Left forelimb (tissue), 1 donor: ENCODE results near the gene PYGO2.

Experiments
- DNase-seq: peaks from one replicate; pipeline ENCODE4 v3.0.0-alpha.2; 2018; ENCODE audit warnings: low spot score

The PYGO2 gene

GRCh38 chr1:154941333-154942013 lies 20.1 kb downstream of the PYGO2 start:
- no peak for DNase-seq

- no peak for DNase-seq
Observed at GRCh38 chr1:154940651-154941194, 20.9 kb downstream of the PYGO2 start.

DNA sequence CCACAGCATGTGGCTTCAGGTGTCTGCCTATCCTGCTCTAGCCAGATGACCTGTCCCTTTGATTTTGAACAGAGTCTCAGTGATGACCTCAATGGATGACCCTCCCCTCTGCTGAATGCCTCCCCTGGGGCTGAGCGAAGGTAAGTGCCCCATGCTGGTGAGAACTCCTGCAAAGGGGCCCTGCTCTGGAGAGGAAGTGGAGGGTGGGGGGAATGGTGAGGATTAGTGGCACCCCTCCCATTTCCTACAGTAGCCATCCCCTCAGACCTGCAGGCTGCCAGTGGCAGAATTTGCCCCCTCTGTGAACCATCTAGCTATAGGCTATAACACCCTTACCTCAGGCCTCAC lies 21.4 kb downstream of the PYGO2 start:
- DNase-seq = no peak

- no peak for DNase-seq
Observed at GRCh38 chr1:154938604-154939399, 22.8 kb downstream of the PYGO2 start.

DNA sequence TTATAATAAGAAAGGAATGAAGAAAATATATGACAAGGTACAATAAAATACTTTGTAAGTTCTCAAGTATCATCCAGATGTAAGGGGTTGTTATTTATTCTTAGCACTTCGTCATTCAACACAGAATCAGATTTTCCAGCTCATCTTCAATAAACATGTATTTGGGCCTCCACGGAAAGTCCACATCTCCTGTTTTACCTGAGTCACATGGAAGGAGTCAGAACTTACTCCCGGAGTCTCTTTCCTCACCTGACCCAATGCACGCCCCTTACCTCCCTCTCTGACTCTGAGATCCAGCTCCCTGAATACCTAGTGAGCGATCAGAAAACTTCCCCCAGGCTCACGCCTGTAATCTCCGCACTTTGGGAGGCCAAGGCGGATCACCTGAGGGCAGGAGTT lies 23.6 kb downstream of the PYGO2 start:
- no peak for DNase-seq

GRCh38 chr1:154937085-154937987 lies 24.2 kb downstream of the PYGO2 start:
- DNase-seq = peak; percentile 95

DNA sequence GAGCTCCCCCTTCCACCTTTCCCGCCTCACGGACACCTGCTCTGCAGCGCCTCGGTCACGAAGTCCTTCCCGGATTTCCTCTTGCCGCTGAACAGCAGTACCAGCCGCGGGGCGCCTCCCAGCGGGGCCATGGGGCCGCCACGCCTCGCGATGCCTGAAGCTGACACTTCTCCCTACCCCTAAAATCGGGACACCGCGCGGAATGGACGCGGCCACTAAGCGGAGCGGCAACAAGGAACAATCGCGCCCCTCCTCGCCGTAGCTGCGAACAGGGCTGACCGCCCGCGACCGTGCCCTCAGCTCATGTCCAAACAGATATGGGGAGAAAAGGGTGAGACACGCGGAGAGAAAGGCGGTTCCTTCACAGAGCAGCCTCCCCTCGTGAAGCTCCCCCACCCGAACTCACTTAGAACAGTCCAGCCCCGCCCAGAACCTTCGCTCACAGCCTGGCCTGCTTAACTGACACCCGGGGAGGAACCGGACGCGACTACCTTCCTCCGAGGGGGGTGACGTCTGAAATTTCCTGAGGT lies 25.0 kb downstream of the PYGO2 start, which contains the start of gene PMVK:
Gene PMVK (minus strand): TSS at position 165 of the 530 bp plus-strand sequence. CDS start 34 bp downstream, at position 131.
- peak; percentile 96 for DNase-seq

GRCh38 chr1:154935749-154936554 lies 25.6 kb downstream of the PYGO2 start:
- no peak for DNase-seq

- no peak for DNase-seq
Observed at GRCh38 chr1:154934358-154934948, 27.1 kb downstream of the PYGO2 start.

- no peak for DNase-seq
Observed at GRCh38 chr1:154931940-154932487, 29.6 kb downstream of the PYGO2 start.

DNA sequence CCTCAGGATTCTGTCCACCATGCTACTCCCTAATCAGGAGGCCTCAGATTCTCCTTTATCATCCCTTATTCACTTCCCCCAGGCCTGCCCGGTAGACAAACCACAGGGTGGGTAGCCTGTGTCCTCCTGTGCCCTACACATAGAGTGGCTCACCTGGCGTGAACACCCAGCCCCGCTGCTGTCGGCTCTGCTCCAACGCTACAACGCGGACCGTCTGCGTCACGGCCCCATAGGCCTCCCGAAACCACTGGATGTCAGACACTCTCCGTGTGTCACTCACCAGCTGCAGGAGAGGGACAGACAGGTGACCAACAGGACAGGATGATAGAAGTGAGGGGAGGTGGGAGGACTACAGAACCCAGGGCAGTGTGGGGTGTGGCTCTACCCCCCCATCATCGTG lies 35.4 kb downstream of the PYGO2 start:
- no peak for DNase-seq

GRCh38 chr1:154925335-154926170 lies 36.0 kb downstream of the PYGO2 start:
- no peak for DNase-seq

- DNase-seq = no peak
Observed at GRCh38 chr1:154923695-154924094, 37.9 kb downstream of the PYGO2 start.

- DNase-seq = no peak
Observed at GRCh38 chr1:154913273-154913672, 48.3 kb downstream of the PYGO2 start.

GRCh38 chr1:154912755-154913154 lies 48.8 kb downstream of the PYGO2 start:
- DNase-seq = no peak

- DNase-seq = no peak
Observed at GRCh38 chr1:154911691-154912550, 49.7 kb downstream of the PYGO2 start.

- no peak for DNase-seq
Observed at GRCh38 chr1:154910851-154911250, 50.7 kb downstream of the PYGO2 start.

GRCh38 chr1:154908937-154909336 lies 52.6 kb downstream of the PYGO2 start:
- DNase-seq = no peak
